Natural killer cell treated with Interleukin-12 subunit alpha and Interleukin-12 subunit beta and Interleukin-15 and Interleukin-18, amount 100 ng/mL, for 72 hours (primary cell): ENCODE data around the gene CES4A. TPM values are rescaled to one million over a fixed set of nuclear protein-coding genes. Genes with fewer than 3 reads are reported as not detected.

Experiments
- ATAC-seq, 2 donors: fragments of 150-1000 bp; cut with Tn5 transposase in 1 of 2; sonication (Bioruptor Pico), chemical (Tn5 transposase) in 1 of 2; 2 replicates each; pipeline ENCODE4 v1.10.0; 2021
- DNase-seq: peaks from one replicate; pipeline ENCODE4 v3.0.0; 2022; ENCODE audit warnings: low spot score
- H3K27ac Mint-ChIP-seq, 2 donors: 1 replicate in 1 of 2; 2 replicates in 1 of 2; pipeline ENCODE4 v1.8.0; 2022; ENCODE audit warnings: mixed read lengths in 2 of 2, mild to moderate bottlenecking in 1 of 2, moderate library complexity in 1 of 2
- H3K27me3 Mint-ChIP-seq, 2 donors: 1 replicate in 1 of 2; 2 replicates in 1 of 2; pipeline ENCODE4 v1.8.0; 2022; ENCODE audit warnings: mixed read lengths in 2 of 2
- H3K36me3 Mint-ChIP-seq: one replicate; pipeline ENCODE4 v1.8.0; 2022; ENCODE audit warnings: mixed read lengths
- H3K4me1 Mint-ChIP-seq, 2 donors: 1 replicate in 1 of 2; 2 replicates in 1 of 2; pipeline ENCODE4 v1.8.0; 2022; ENCODE audit warnings: low read depth in 2 of 2, mixed read lengths in 2 of 2, mild to moderate bottlenecking in 1 of 2
- H3K4me3 Mint-ChIP-seq: one replicate; pipeline ENCODE4 v1.8.0; 2022; ENCODE audit warnings: mixed read lengths
- H3K9me3 Mint-ChIP-seq: 2 replicates; pipeline ENCODE4 v1.8.0; 2022; ENCODE audit warnings: mixed read lengths
- total RNA-seq, 2 donors: library from RNA; stranded (reverse); gene quantifications; one replicate each; pipeline ENCODE4 v1.2.3, GENCODE V29; 2022

Gene CES4A
- total RNA-seq, 2 donors from 2014 or later = 6.5 to 8.2 TPM

DNA sequence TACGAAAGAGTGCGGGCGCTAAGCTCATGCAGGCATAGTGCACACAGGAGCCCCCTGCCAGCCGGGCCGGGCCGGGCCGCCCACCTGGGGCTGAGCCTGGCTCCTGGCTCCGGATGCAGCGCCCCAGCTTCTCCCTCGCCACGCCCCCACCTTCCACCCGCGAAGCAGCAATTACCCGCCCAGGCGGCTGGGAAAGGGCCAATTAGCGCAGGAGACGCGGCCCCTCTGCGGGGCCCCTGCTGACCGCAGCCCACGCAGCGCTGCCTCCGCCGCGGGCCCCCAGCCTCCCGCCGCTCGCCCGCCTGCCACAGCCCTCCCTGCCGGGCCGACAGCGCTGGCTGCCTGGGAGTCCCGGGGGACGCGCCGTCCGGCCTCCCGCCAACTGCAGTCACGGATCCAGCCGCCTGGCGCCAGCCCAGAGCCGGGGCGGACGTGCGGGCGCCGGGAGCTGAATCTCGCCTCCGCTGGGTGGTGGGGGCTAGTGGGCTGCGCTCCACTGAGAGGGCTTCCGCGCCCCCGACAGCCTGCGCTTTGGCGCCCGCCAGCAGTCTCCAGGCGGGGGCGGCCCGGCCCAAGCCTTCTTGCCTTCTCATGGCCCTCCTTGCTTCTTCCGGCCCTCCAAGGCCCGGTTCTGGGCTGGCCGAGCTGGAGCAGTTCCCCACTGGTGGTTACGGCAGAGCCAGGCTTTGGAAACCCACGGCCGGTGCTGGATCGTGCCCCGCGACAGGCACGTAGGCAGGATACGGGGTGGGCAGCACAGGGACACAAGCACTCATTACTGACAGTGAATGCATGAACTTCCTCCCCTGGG, 25.6 kb downstream of the CES4A start:
- peak; percentile 80 for DNase-seq
- Mint-ChIP-seq H3K36me3 (no peaks in the 10 kb centered on the region), H3K27ac (peak overlapping the region in 1 of 2 donors; percentile 7), H3K4me1 (peaks cover 0 to 2% of the 10 kb centered on the region in 2 donors), H3K9me3 (no peaks in the 10 kb centered on the region), H3K4me3 (peak overlapping the region; percentile 62), H3K27me3 (peaks cover 6 to 7% of the 10 kb centered on the region in 2 donors)
- peak; percentile 69 to 77 for ATAC-seq

DNA sequence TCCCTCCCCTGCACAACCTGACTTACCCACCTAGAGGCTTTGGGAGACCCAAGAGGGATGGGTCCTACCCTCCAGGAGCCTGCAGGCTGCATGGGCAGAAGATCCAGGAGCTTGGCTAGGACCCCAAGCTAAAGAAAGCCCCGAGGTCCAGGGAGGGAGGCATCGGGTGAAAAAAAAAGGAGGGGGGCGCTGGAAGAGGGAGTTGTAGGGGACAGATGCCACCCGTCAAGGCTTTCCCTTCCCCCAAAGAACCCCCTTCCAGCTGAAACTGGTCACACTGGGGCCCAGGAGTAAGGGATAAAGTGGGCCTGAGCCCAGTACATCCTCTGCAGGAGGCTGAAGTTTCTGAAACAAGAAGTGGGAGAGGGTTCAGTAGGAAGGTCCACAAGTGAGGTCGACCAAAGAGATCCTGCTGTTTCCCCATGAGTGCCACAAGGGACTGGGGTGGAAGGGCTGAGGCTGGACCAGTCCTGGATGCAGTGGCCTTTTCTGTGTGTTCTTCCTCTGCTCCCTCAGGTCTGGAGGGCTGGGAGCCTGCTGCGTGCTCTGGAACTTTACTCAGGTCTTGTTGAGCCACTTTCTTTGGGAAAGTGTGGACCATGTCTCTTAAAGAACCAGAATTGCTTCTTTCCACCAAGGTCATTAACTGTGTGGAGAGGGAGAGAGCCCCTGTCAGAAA, 26.4 kb downstream of the CES4A start:
- H3K4me3 Mint-ChIP-seq = peak overlapping the region; percentile 62
- H3K9me3 Mint-ChIP-seq = no peaks in the 10 kb centered on the region
- H3K27me3 Mint-ChIP-seq = peaks cover 6 to 7% of the 10 kb centered on the region in 2 donors
- ATAC-seq (no peak), DNase-seq (no peak)
- no peaks in the 10 kb centered on the region for H3K36me3 Mint-ChIP-seq
- H3K27ac Mint-ChIP-seq = peak overlapping the region in 1 of 2 donors; percentile 7
- H3K4me1 Mint-ChIP-seq = peaks cover 0 to 2% of the 10 kb centered on the region in 2 donors

DNA sequence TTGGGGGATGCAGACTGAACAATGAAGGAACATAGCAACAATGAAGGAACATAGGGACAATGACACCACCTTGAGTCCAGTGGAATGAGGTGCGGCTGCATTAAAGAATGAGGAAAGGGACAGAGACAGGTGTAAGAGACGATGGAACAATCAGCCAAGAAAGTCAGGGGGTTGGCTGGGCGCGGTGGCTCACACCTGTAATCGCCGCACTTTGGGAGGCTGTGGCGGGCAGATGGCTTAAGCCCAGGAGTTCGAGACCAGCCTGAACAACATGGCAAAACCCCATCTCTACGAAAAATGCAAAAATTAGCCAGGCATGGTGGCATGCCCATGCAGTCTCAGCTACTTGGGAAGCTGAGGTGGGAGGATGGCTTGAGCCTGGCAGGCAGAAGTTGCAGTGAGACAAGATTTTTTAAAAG, 26.9 kb downstream of the CES4A start:
- DNase-seq (no peak), ATAC-seq (no peak)
- Mint-ChIP-seq H3K27me3 (peaks cover 6 to 7% of the 10 kb centered on the region in 2 donors), H3K27ac (peak overlapping the region in 1 of 2 donors; percentile 7), H3K9me3 (no peaks in the 10 kb centered on the region), H3K4me1 (peaks cover 0 to 2% of the 10 kb centered on the region in 2 donors), H3K4me3 (no peak overlapping the region), H3K36me3 (no peaks in the 10 kb centered on the region)

DNA sequence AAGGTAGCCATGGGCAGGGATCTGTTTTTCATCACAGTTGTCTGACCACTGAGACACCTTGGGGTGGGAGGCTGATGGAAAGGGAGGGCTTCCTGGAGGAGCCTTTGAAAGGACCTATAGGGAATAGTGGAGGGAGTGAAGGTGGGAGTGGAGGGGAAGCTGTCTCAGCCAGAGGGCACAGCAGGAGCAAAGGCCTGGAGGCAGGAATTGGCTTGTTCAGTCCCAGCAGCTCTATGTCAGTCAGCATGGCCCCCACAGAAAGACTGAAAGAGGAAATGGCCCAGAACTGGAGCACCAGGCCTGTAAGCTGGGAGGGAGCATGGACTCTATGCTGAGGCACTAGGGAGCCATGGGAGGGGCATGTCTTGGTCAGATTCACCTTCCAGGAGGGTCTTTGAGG, 27.8 kb downstream of the CES4A start:
- ATAC-seq (no peak), DNase-seq (no peak)
- peaks cover 7 to 11% of the 10 kb centered on the region in 2 donors for H3K27me3 Mint-ChIP-seq
- peak overlapping the region in 1 of 2 donors; percentile 63 for H3K27ac Mint-ChIP-seq
- H3K4me1 Mint-ChIP-seq = peaks cover 0 to 2% of the 10 kb centered on the region in 2 donors
- H3K36me3 Mint-ChIP-seq = no peaks in the 10 kb centered on the region
- H3K4me3 Mint-ChIP-seq = no peak overlapping the region
- H3K9me3 Mint-ChIP-seq = no peaks in the 10 kb centered on the region

DNA sequence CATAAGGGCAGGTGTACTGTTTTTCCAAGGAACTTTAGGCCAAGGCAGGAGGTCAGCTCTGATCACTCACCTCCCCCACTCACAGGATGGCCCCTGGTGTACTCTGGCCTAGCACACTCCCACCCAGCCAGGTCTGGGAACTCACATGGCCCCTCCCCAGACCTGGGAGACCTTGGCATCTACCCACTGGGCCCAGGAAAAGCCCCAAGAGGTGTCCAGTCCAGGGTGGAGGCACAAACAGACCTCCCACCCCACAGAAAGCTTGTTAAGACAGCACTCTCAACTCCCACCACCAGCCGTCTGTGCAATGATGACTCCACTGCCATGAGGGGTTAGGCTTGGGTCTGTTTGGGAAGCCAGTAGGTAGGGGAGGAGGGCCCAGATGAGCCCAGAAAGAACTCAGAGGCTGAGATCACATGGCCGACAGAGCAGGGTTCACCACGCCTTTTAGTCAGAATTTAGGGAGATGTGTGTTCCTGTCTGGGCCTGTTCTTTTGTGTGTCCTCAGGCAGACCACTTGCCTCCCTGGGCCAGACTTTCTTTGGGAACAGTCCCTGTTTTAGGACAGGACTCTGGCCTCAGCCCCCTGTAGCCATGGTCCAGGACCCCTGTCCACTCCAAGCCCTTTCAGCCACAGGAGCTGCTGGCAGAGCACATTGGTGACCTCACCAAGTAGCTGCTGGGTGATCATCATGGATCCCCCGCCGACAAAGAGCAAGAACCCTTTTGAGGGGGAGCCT, 28.5 kb downstream of the CES4A start:
- Mint-ChIP-seq H3K27ac (no peak overlapping the region), H3K4me3 (no peak overlapping the region), H3K9me3 (no peaks in the 10 kb centered on the region), H3K27me3 (peaks cover 7 to 13% of the 10 kb centered on the region in 2 donors), H3K4me1 (peaks cover 0 to 2% of the 10 kb centered on the region in 2 donors), H3K36me3 (no peaks in the 10 kb centered on the region)
- ATAC-seq (no peak), DNase-seq (no peak)

DNA sequence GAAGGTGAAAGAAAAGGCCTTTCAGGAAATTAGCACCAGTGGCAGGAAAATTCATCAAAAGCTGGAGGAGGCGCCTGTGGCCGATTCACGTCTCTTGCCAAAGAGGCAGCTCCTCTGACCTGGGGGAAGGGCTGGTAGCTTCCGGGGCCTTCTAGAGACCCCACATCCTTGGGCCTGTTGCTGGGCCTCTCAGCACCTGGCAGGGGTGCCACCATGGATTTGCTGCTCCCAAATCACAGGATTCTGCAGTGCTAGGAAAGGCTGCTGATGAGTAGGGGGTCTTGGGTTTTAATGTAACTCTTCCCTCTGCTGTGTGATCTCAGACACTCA, 29.0 kb downstream of the CES4A start:
- H3K27ac Mint-ChIP-seq = no peak overlapping the region
- no peak for DNase-seq
- peaks cover 7 to 13% of the 10 kb centered on the region in 2 donors for H3K27me3 Mint-ChIP-seq
- H3K4me1 Mint-ChIP-seq = peaks cover 0 to 2% of the 10 kb centered on the region in 2 donors
- H3K4me3 Mint-ChIP-seq = no peak overlapping the region
- ATAC-seq = no peak
- H3K9me3 Mint-ChIP-seq = no peaks in the 10 kb centered on the region
- no peaks in the 10 kb centered on the region for H3K36me3 Mint-ChIP-seq

DNA sequence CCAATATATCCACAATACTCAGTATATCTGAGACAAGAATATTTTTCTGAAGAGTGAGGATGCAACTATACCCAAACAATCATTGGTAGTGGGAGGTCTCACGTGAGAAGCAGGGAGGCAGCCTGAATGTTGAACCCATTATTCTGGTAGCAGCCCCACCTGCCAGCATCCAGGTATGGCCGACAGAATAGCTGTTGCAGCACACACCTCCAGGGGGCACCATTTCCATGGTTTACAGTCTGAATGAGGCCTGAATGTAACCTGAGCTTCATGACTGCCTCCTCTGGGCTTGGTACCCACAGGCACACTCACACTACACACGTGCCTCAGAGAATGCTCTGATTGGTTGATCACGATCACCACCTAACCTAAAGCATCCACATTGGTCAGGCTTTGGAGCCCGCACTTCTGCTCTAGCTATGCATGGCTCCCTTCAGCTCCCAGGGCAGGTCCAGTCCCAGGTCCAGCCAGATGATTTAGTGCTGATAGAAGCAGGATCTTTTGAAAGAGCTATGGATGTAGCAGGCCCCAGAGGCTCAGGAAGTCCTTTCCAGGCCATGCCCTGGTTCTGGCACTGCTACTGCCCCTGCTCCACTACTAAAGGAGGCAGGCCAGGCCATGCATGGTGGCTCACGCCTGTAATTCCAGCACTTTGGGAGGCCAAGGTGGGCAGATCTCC, 29.6 kb downstream of the CES4A start:
- ATAC-seq = peak; percentile 87 to 89
- H3K27me3 Mint-ChIP-seq = peaks cover 7 to 13% of the 10 kb centered on the region in 2 donors
- H3K4me1 Mint-ChIP-seq = peaks cover 0 to 2% of the 10 kb centered on the region in 2 donors
- no peak overlapping the region for H3K27ac Mint-ChIP-seq
- no peaks in the 10 kb centered on the region for H3K36me3 Mint-ChIP-seq
- H3K4me3 Mint-ChIP-seq = no peak overlapping the region
- peak; percentile 81 for DNase-seq
- H3K9me3 Mint-ChIP-seq = no peaks in the 10 kb centered on the region

DNA sequence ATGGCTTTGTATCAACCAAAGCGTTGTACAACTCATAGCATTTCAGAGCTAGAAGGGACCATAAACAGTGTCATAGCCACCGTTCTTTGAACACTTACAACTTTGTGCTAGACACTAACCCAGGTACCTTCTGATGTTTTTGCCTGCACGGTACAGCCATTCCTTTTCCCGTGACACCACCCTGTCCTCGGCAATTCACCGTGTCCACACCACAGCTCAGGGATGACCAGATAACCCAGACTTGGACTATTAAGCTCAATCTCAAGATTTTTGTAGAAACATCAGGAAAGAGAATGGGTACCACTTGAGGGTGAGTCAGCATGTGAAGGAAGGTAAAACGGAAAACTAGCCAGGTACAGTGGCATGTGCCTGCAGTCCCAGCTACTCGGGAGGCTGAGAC, 30.8 kb downstream of the CES4A start:
- no peak overlapping the region for H3K27ac Mint-ChIP-seq
- no peaks in the 10 kb centered on the region for H3K9me3 Mint-ChIP-seq
- H3K4me3 Mint-ChIP-seq = no peak overlapping the region
- DNase-seq (no peak), ATAC-seq (no peak)
- peaks cover 7 to 13% of the 10 kb centered on the region in 2 donors for H3K27me3 Mint-ChIP-seq
- H3K4me1 Mint-ChIP-seq = peaks cover 0 to 2% of the 10 kb centered on the region in 2 donors
- no peaks in the 10 kb centered on the region for H3K36me3 Mint-ChIP-seq

DNA sequence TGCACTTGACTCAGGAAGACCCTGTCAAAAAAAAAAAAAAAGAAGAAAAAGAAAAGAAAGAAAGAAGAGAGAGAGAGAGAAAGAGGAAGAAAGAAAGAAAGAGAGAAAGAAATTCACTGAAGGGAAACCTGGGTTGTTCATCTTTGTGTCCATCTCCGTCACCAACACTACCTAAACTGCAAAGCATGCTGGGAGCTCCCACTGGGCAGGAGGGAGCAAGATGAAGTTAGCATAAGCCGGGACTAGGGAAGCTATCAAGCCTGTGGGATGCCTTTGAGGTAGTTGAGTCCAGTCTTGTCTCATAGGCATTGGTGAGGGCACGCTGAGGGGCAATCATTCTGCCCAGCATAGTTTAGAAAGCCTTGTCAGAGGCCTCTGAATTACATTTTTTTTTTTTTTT, 32.9 kb downstream of the CES4A start:
- no peak overlapping the region for H3K4me3 Mint-ChIP-seq
- H3K4me1 Mint-ChIP-seq = no peaks in the 10 kb centered on the region
- peaks cover 0 to 7% of the 10 kb centered on the region in 2 donors for H3K27me3 Mint-ChIP-seq
- H3K36me3 Mint-ChIP-seq = no peaks in the 10 kb centered on the region
- H3K9me3 Mint-ChIP-seq = no peaks in the 10 kb centered on the region
- H3K27ac Mint-ChIP-seq = no peak overlapping the region
- DNase-seq (no peak), ATAC-seq (no peak)

DNA sequence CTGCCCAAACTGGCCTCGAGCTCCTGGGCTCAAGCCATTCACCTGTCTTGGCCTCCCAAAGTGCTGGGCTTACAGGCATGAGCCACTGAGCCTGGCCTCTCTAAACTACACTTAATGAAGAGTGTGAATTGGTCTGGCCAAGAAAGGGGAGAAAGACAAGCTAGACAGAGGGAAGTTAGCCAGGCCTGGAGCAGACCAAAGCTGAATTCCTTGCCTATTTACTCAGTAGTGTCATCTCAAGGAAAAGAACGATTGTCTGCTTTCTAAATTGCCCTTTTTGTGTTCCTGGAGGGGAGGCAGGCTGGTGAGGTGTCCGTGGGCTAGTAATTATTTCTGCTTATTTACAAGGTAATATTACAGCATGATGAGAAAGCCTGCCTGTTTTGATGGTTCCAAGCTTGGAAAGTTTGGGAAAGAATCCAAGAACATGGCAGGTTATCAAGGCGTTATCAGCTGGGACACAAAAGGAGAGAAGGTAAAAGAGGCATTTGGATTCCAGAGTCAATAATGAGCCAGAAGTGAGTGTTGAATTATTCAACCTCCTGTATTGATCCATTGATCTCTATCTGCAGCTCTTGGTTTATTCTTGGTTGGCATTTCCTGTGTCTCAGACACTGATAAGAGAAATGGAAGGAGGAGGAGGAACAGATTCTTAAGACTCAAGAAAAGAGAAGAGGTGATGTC, 34.3 kb downstream of the CES4A start:
- no peak overlapping the region for H3K4me3 Mint-ChIP-seq
- H3K36me3 Mint-ChIP-seq = no peaks in the 10 kb centered on the region
- H3K27me3 Mint-ChIP-seq = peaks cover 0 to 7% of the 10 kb centered on the region in 2 donors
- ATAC-seq = no peak
- H3K27ac Mint-ChIP-seq = no peak overlapping the region
- DNase-seq = no peak
- H3K4me1 Mint-ChIP-seq = no peaks in the 10 kb centered on the region
- no peaks in the 10 kb centered on the region for H3K9me3 Mint-ChIP-seq

DNA sequence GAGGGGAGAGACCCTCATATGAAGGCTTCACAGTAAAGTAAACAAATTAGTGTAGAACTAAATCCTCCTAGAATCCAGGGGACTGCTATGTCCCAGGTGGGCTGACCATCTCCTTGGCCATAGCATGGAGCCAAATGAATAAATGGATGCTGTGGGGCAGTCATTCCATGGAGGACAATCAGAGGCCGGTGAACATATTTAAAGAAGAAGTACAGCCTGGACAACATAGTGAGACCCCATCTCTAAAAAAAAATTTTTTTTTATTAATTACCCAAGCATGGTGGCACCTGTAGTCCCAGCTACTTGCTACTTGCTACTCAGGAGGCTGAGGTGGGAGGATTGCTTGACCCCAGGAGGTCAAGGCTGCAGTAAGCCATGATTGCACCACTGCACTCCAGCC, 35.3 kb downstream of the CES4A start:
- ATAC-seq = no peak
- Mint-ChIP-seq H3K9me3 (no peaks in the 10 kb centered on the region), H3K36me3 (no peaks in the 10 kb centered on the region), H3K4me1 (no peaks in the 10 kb centered on the region), H3K4me3 (no peak overlapping the region), H3K27ac (no peak overlapping the region), H3K27me3 (peaks cover 0 to 7% of the 10 kb centered on the region in 2 donors)
- DNase-seq = no peak

DNA sequence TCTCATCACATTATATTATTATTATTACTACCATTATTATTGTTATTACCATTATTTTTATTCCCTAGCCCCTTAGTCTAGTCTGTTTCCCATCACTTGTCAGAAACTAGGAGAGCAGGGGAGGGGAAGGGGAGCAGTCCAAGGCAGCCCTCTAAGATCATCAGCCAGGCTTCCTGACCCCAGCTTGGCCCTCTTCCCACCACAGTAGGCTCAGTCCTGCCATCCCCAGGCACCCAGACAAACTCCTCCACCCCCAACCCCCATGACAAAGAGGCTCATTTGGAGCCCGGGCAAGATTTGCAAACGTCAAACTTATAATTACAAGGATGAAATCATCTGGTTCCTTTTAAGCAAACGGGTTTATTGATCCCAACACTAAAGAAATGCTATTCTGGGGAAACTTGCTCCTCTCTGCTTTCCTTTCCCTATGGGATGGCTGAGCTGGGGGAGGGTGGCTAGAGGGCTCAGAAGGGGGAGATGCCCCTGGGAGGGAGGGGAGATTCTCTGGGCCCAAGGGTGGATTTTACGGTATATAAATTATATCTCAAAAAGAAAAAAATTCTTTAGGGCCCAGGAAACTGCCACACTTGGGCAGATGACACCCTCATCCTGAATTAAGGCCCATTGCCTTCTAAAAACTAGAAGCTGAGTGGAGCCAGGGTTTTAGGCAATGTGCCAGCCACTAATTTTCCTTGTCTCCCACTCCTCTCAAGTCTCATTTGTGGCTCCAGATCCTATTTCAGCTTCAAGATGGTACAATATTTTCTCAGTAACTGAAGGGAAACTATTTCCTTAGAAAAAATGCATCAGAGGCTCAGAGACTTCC, 36.2 kb downstream of the CES4A start:
- Mint-ChIP-seq H3K4me1 (no peaks in the 10 kb centered on the region), H3K27ac (no peak overlapping the region), H3K9me3 (no peaks in the 10 kb centered on the region), H3K36me3 (no peaks in the 10 kb centered on the region), H3K4me3 (no peak overlapping the region), H3K27me3 (peaks cover 0 to 7% of the 10 kb centered on the region in 2 donors)
- ATAC-seq = no peak
- no peak for DNase-seq
